Gastroesophageal sphincter (tissue), 4 donors: ENCODE results near the gene DCK. TPM values are rescaled to one million over a fixed set of nuclear protein-coding genes. Genes with fewer than 3 reads are reported as not detected.
"Not testable (repeated sequence)": the region's sequence is repeated elsewhere in the genome, so short reads cannot be mapped to it uniquely, and the experiment has no call there.

Experiments
- ATAC-seq: fragments of 150-250 bp; one replicate; pipeline ENCODE4 v1.9.1; 2016; ENCODE audit warnings: mild to moderate bottlenecking, moderate library complexity
- H3K27ac ChIP-seq, 4 donors: fragments of 200-600 bp; sonication (generic) in 3 of 4; 1 replicate in 3 of 4; 2 replicates in 1 of 4; pipeline ENCODE4 v1.5.1; 2016 to 2019
- H3K27me3 ChIP-seq: fragments of 200-600 bp; sonication (generic); one replicate; pipeline ENCODE4 v1.5.1; 2019
- H3K36me3 ChIP-seq, 2 donors: fragments of 200-600 bp; sonication (generic); one replicate each; pipeline ENCODE4 v1.5.1; 2019; ENCODE audit warnings: control low read depth in 1 of 2
- H3K4me1 ChIP-seq, 3 donors: fragments of 200-600 bp; sonication (generic); 1 replicate in 2 of 3; 2 replicates in 1 of 3; pipeline ENCODE4 v1.5.1; 2016 to 2019; ENCODE audit warnings: control low read depth in 2 of 3
- H3K4me3 ChIP-seq, 2 donors: fragments of 200-600 bp; sonication (generic); one replicate each; pipeline ENCODE4 v1.5.1; 2019; ENCODE audit warnings: mild to moderate bottlenecking in 1 of 2, moderate library complexity in 1 of 2
- H3K9me3 ChIP-seq, 3 donors: fragments of 200-600 bp; sonication (generic); one replicate each; pipeline ENCODE4 v1.5.1; 2017 to 2019; ENCODE audit warnings: control low read depth in 2 of 3
- EP300 ChIP-seq: sonication (generic); formaldehyde crosslinking; IDR thresholded peaks from one replicate; pipeline ENCODE4 v1.6.1; 2017; ENCODE audit warnings: antibody characterized with exemption, mild to moderate bottlenecking
- POLR2A ChIP-seq, 2 donors: fragments of 450-650 bp; IDR thresholded peaks; one replicate each; pipeline ENCODE4 v1.6.1; 2017; ENCODE audit warnings: antibody characterized with exemption in 2 of 2, mild to moderate bottlenecking in 2 of 2, moderate library complexity in 1 of 2
- POLR2AphosphoS5 ChIP-seq: sonication (generic); formaldehyde crosslinking; IDR thresholded peaks from one replicate; pipeline ENCODE4 v1.6.1; 2017; ENCODE audit warnings: antibody characterized with exemption
- WGBS, 2 donors: methylation state at CpG; one replicate each; pipeline ENCODE4 v1.1.5; 2018; ENCODE audit warnings: low coverage in 1 of 2; 5-methylcytosine and 5-hydroxymethylcytosine counted together
- total RNA-seq, 4 donors: library from RNA; depleted of rRNA; stranded (reverse); fragments of >200 nt; gene quantifications; one replicate each; pipeline ENCODE4 v1.1.0, GENCODE V29; 2016
- TF ChIP-seq, protein P1 (sequence below), 4 experiments: fragments of 200-600 bp in 2 of 4; fragments of 450-650 bp in 2 of 4; sonication (generic) in 1 of 4; IDR thresholded peaks; one replicate each; pipeline ENCODE4 v1.5.1; 2017 to 2019; ENCODE audit warnings: antibody characterized with exemption in 4 of 4, mild to moderate bottlenecking in 2 of 4, moderate library complexity in 2 of 4

The DCK gene
- total RNA-seq, 4 donors from 2014 or later: 13.2 to 24.9 (median 21.7) TPM

DNA sequence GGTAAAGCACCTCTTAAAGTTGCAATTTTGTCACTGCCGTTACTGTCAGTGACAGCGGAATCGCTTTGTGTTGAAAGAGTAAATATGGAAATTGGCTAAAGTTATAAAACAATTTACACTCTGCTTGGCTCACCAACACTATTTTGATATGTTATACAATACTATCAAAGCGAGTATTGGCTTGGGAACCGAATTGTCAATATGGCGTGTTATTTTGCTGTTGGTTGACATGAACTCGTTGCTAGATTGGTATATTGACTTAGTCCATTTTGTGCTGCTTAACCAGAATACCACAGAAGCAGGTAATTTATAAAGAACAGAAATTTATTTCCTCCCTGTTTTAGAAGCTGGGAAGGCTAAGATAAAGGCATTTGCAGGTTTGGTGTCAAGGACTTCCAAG, 58.6 kb downstream of the DCK start:
- 86 to 91% methylated on average over 7 of the region's 7 CpGs for WGBS, 2 donors
- no peak for ATAC-seq
- Histone ChIP-seq H3K4me3 (no peak overlapping the region), H3K27me3 (no peaks in the 10 kb centered on the region), H3K36me3 (no peaks in the 10 kb centered on the region), H3K9me3 (no peaks in the 10 kb centered on the region), H3K27ac (no peak overlapping the region), H3K4me1 (no peaks in the 10 kb centered on the region)
- no peak for TF ChIP-seq POLR2AphosphoS5
- TF ChIP-seq POLR2A (IDR thresholded peaks at IDR 0.05): no peak
- TF ChIP-seq EP300: no peak
- TF ChIP-seq, protein P1, sequence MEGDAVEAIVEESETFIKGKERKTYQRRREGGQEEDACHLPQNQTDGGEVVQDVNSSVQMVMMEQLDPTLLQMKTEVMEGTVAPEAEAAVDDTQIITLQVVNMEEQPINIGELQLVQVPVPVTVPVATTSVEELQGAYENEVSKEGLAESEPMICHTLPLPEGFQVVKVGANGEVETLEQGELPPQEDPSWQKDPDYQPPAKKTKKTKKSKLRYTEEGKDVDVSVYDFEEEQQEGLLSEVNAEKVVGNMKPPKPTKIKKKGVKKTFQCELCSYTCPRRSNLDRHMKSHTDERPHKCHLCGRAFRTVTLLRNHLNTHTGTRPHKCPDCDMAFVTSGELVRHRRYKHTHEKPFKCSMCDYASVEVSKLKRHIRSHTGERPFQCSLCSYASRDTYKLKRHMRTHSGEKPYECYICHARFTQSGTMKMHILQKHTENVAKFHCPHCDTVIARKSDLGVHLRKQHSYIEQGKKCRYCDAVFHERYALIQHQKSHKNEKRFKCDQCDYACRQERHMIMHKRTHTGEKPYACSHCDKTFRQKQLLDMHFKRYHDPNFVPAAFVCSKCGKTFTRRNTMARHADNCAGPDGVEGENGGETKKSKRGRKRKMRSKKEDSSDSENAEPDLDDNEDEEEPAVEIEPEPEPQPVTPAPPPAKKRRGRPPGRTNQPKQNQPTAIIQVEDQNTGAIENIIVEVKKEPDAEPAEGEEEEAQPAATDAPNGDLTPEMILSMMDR (IDR thresholded peaks at IDR 0.05): no peak

DNA sequence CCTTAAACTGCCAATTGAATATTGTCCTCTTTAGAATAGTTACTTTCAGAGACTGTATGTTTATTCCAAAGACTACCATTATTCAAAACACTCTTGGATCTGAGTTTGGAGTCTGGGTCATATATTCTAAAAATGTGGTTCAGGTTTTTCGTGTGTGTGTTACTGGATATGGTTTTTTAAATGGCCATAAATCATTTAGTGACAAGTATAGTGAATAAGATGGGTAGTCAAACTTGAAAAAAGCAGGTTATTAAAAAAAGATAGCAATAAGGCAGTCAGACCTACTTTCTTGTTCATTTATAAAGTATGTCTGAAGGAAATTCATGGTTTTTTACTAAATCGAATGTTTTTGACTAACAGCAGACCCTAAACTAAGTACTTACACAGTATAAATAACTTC, 59.3 kb downstream of the DCK start:
- Histone ChIP-seq H3K36me3 (no peaks in the 10 kb centered on the region), H3K27me3 (no peaks in the 10 kb centered on the region), H3K4me1 (no peaks in the 10 kb centered on the region), H3K9me3 (no peaks in the 10 kb centered on the region), H3K4me3 (no peak overlapping the region), H3K27ac (no peak overlapping the region)
- TF ChIP-seq, protein P1 (IDR thresholded peaks at IDR 0.05): no peak
- TF ChIP-seq POLR2AphosphoS5: no peak
- TF ChIP-seq POLR2A (IDR thresholded peaks at IDR 0.05): no peak
- TF ChIP-seq EP300: no peak
- ATAC-seq: no peak
- WGBS, 2 donors: 36 to 44% methylated on average over 2 of the region's 2 CpGs

DNA sequence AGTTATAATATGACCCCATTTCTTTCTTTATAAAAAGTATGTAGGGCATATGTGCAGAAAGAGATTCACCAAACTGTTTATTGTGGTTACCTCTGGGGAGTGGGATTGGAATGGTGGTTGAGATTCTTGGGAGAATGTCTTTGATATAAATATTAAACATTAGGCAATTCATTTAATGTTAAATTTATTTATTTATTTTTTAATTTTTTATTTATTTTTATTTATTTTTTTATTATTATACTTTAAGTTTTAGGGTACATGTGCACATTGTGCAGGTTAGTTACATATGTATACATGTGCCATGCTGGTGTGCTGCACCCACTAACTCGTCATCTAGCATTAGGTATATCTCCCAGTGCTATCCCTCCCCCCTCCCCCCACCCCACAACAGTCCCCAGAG, 60.2 kb downstream of the DCK start:
- H3K4me3 ChIP-seq: not testable (repeated sequence)
- WGBS, 2 donors: 83 to 100% methylated on average over 1 of the region's 1 CpG

DNA sequence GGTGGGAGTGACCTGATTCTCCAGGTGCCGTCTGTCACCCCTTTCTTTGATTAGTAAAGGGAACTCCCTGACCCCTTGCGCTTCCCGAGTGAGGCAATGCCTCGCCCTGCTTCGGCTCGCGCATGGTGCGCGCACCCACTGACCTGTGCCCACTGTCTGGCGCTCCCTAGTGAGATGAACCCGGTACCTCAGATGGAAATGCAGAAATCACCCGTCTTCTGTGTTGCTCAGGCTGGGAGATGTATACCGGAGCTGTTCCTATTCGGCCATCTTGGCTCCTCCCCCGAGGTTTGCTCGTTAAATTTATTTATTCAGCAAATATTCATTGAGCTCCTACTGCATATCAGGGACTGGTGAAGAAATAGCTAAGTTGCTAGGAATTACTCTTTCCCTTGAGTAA, 66.1 kb downstream of the DCK start:
- not testable (repeated sequence) for H3K4me3 ChIP-seq, H3K4me1 ChIP-seq, H3K9me3 ChIP-seq, ATAC-seq, H3K27ac ChIP-seq, H3K27me3 ChIP-seq, H3K36me3 ChIP-seq
- WGBS, 2 donors: 98% methylated on average over 7 of the region's 16 CpGs; no CpG with 5 or more reads in 1 of the 2 donors

More for the DNA sequence above, 60.2 kb downstream of the DCK start:
- ATAC-seq, H3K9me3 ChIP-seq, H3K36me3 ChIP-seq, H3K4me1 ChIP-seq, H3K27me3 ChIP-seq, H3K27ac ChIP-seq: not testable (repeated sequence)

DNA sequence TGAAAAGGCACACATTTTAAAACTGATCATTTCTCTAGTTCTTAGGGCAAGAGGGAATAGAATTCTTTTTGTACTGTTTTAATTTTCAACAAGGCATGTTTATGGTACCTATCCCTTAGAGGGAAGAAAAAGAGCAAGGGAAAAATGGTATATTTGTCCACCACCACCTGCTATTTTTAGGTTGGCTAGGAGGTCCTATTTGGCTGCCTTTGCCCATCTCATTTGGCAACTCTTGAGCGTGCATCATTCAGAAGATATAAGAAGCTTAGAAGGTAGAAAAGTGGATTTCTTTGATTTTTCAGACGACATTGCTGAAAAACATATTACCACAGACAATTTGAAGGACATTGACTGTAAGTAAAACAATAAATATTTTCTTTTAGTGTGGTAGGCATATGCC, 69.0 kb downstream of the DCK start:
- Histone ChIP-seq H3K4me3 (no peak overlapping the region), H3K27ac (no peak overlapping the region), H3K36me3 (no peaks in the 10 kb centered on the region), H3K9me3 (no peaks in the 10 kb centered on the region), H3K27me3 (no peaks in the 10 kb centered on the region), H3K4me1 (no peaks in the 10 kb centered on the region)
- TF ChIP-seq, protein P1 (IDR thresholded peaks at IDR 0.05): no peak
- TF ChIP-seq POLR2A (IDR thresholded peaks at IDR 0.05): no peak
- no peak for TF ChIP-seq EP300
- TF ChIP-seq POLR2AphosphoS5: no peak
- ATAC-seq: no peak
- WGBS, 2 donors: 61 to 86% methylated on average over 2 of the region's 2 CpGs

DNA sequence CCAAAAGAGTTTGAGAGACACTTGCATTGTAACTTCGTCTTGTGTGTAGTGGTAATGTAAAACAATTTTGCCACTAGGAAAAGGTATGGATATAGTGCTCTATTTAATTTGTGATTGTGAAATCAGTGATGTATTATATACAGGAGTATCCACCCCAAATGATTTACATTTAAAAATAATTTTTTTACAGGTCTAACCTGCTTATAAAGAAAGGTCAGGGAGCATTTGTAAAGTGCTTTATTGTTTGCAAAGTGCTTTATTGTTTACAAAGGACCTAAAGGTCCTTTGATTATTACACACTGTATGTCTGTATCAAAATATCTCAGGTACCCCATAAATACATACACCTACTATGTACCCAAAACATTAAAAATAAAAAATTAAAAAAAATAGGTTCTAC, 70.3 kb downstream of the DCK start:
- Histone ChIP-seq H3K36me3 (no peaks in the 10 kb centered on the region), H3K27me3 (no peaks in the 10 kb centered on the region), H3K27ac (no peak overlapping the region), H3K4me3 (no peak overlapping the region), H3K9me3 (no peaks in the 10 kb centered on the region), H3K4me1 (no peaks in the 10 kb centered on the region)
- WGBS, 2 donors: 81 to 91% methylated on average over 1 of the region's 1 CpG
- TF ChIP-seq POLR2AphosphoS5 (no peak), EP300 (no peak), POLR2A (IDR thresholded peaks at IDR 0.05) (no peak)
- TF ChIP-seq, protein P1 (IDR thresholded peaks at IDR 0.05): no peak
- no peak for ATAC-seq
